ENCODE measurements around the gene STX18.

The STX18 gene

GRCh38 chr4:4395849-4396627, 145.8 kb downstream of the STX18 start:
- DNase-seq = no peak

GRCh38 chr4:4395371-4395770, 146.5 kb downstream of the STX18 start:
- DNase-seq = no peak

- no peak for DNase-seq
These were observed 147.2 kb downstream of the STX18 start for GRCh38 chr4:4394644-4395043.

GRCh38 chr4:4392501-4393183, 149.2 kb downstream of the STX18 start:
- no peak for DNase-seq

GRCh38 chr4:4391866-4392265, 150.0 kb downstream of the STX18 start:
- DNase-seq = no peak

- DNase-seq = no peak
These were observed 151.2 kb downstream of the STX18 start for GRCh38 chr4:4390515-4391240.

GRCh38 chr4:4390046-4390445, 151.8 kb downstream of the STX18 start:
- no peak for DNase-seq

GRCh38 chr4:4388836-4389575, 152.8 kb downstream of the STX18 start:
- no peak for DNase-seq

- no peak for DNase-seq
These were observed 153.5 kb downstream of the STX18 start for GRCh38 chr4:4388311-4388790.

- DNase-seq = no peak
These were observed 154.1 kb downstream of the STX18 start for GRCh38 chr4:4387531-4388310.

- no peak for DNase-seq
These were observed 155.0 kb downstream of the STX18 start, which contains the start of gene NSG1 for GRCh38 chr4:4386736-4387392. TSS of gene NSG1 (plus strand) at chr4:4387102. CDS start at chr4:4387630, 528 bp downstream.

- no peak for DNase-seq
These were observed 155.5 kb downstream of the STX18 start for GRCh38 chr4:4386296-4386735.

GRCh38 chr4:4385729-4386295, 156.0 kb downstream of the STX18 start:
- DNase-seq = no peak

GRCh38 chr4:4384837-4385236, 157.0 kb downstream of the STX18 start:
- DNase-seq = no peak

- no peak for DNase-seq
These were observed 158.8 kb downstream of the STX18 start for GRCh38 chr4:4383085-4383484.

GRCh38 chr4:4379540-4380087, 162.2 kb downstream of the STX18 start:
- no peak for DNase-seq

GRCh38 chr4:4377732-4378460, 164.0 kb downstream of the STX18 start:
- DNase-seq = no peak

GRCh38 chr4:4377191-4377590, 164.7 kb downstream of the STX18 start:
- no peak for DNase-seq

- no peak for DNase-seq
These were observed 165.8 kb downstream of the STX18 start for GRCh38 chr4:4376074-4376473.

All from NCI-H2029 (cell line).